Right lobe of liver (tissue), 6 donors: ENCODE results near the gene CBY1. TPM values are rescaled to one million over a fixed set of nuclear protein-coding genes. Genes with fewer than 3 reads are reported as not detected.

ENCODE experiments used
- ATAC-seq, 4 donors: fragments of 200-7000 bp; cut with Tn5 transposase; one replicate each; pipeline ENCODE4 v1.9.1; 2020; ENCODE audit warnings: mild to moderate bottlenecking in 4 of 4, moderate library complexity in 4 of 4
- DNase-seq, 3 donors: peaks; one replicate each; pipeline ENCODE4 v3.0.0-alpha.2; 2020
- H3K27ac ChIP-seq, 3 donors: fragments of 200-600 bp; one replicate each; pipeline ENCODE4 v1.8.0; 2022
- H3K27me3 ChIP-seq, 2 donors: fragments of 200-600 bp; one replicate each; pipeline ENCODE4 v1.8.0; 2022
- H3K36me3 ChIP-seq, 4 donors: fragments of 200-600 bp; sonication (generic) in 1 of 4; one replicate each; pipeline versions ENCODE4 v1.5.1 to v1.8.0; 2017 to 2022; ENCODE audit warnings: control low read depth in 1 of 4
- H3K4me1 ChIP-seq, 4 donors: fragments of 200-600 bp; sonication (generic) in 1 of 4; one replicate each; pipeline versions ENCODE4 v1.5.1 to v1.8.0; 2017 to 2022; ENCODE audit warnings: control low read depth in 1 of 4
- H3K4me3 ChIP-seq, 3 donors: fragments of 200-600 bp; one replicate each; pipeline ENCODE4 v1.8.0; 2022
- H3K9me3 ChIP-seq, 4 donors: fragments of 200-600 bp; sonication (generic) in 1 of 4; one replicate each; pipeline versions ENCODE4 v1.5.1 to v1.8.0; 2017 to 2022; ENCODE audit warnings: control low read depth in 1 of 4
- POLR2A ChIP-seq: fragments of 450-650 bp; IDR thresholded peaks from one replicate; pipeline ENCODE4 v1.6.1; 2017; ENCODE audit warnings: antibody characterized with exemption, mild to moderate bottlenecking
- WGBS: methylation state at CpG from one replicate; pipeline ENCODE4 v1.1.6; 2018; ENCODE audit warnings: low coverage, low lambda C conversion rate; ENCODE audit not compliant: insufficient coverage; ENCODE audit errors: missing lambda C conversion rate; 5-methylcytosine and 5-hydroxymethylcytosine counted together
- intact Hi-C, 2 donors: fragments of 100-400 bp; cut with DNase I; formaldehyde crosslinking; loops; one replicate each; pipeline versions ENCODE4 v1.11.2 to v1.14.1; 2022
- total RNA-seq, 6 experiments: library from RNA; depleted of rRNA in 2 of 6; stranded (reverse); fragments of >200 nt in 2 of 6; fragmentation: NEBNext Ultra II Directional in 3 of 6; extraction: Animal tissue kit (Norgen Biotek cat#: 25700) in 3 of 6; gene quantifications; one replicate each; pipeline versions ENCODE4 v1.1.0 to v1.2.4, GENCODE V29; 2016 to 2023
- TF ChIP-seq, protein P1 (sequence below), 4 donors: fragments of 200-600 bp in 3 of 4; fragments of 450-650 bp in 1 of 4; IDR thresholded peaks; one replicate each; pipeline versions ENCODE4 v1.5.1 to v1.8.0; 2016 to 2022; ENCODE audit warnings: antibody characterized with exemption in 4 of 4, mild to moderate bottlenecking in 2 of 4
- donor health status: DM: no; HTN: yes; CAD: no.
- donor health status: DM: no; HTN: no; CAD: no.
- donor health status: DM: no; HTN: no; CAD: no.
- donor health status: DM: no; HTN: yes; CAD: no.
- donor health status: DM: no; HTN: yes; CAD: no.

The CBY1 gene
- total RNA-seq, 6 experiments from 2014 or later = 6.1 to 14.4 (median 11.6) TPM

DNA sequence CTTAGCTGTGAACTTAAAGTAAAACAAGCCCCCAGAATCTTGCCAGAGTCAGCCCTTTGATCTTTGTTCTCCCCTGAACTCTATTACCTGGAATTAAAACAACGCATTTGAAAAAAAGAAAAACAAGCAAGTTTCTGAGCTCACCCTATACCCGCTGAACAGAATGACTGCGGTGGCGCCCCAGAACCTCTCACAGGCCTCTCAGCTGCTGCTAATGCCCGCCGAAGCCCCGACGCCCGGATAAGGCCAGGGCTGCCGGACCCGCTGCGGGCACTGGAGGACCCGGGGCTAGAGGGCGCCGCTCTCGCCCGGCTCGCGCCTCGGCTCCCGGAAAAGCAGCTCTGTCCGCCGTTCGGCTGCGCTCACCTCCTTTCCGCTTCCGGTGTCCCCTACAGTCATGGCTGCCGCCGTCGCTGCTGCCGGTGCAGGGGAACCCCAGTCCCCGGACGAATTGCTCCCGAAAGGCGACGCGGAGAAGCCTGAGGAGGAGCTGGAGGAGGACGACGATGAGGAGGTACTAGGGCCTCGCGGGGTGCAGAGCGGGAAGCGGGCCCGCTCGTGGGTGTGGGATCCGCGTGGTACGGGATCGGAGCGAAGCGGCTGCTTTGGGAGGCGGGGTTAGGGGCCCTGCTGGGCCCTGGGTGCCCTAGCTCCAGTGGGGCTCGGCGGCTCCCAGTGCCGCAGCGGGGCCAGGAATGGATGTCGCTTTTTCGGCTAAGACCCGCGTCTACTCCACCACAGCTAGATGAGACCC lies 25.3 kb downstream of the CBY1 start, which contains the start of gene TOMM22:
TOMM22 (plus strand) TSS at position 376 of the 754 bp plus-strand sequence; CDS start at position 398, 22 bp downstream.
- Histone ChIP-seq H3K9me3 (no peaks in the 10 kb centered on the region), H3K4me3 (peak within 1 kb of the TSS; percentile 95 to 100 (median 96)), H3K27ac (peak within 1 kb of the TSS; percentile 54 to 65 (median 54)), H3K4me1 (peaks cover 0 to 6% (median 3%) of the 10 kb centered on the region in 4 donors), H3K36me3 (peaks cover 0 to 23% (median 5%) of the 10 kb centered on the region in 4 donors), H3K27me3 (no peaks in the 10 kb centered on the region)
- TF ChIP-seq, protein P1, sequence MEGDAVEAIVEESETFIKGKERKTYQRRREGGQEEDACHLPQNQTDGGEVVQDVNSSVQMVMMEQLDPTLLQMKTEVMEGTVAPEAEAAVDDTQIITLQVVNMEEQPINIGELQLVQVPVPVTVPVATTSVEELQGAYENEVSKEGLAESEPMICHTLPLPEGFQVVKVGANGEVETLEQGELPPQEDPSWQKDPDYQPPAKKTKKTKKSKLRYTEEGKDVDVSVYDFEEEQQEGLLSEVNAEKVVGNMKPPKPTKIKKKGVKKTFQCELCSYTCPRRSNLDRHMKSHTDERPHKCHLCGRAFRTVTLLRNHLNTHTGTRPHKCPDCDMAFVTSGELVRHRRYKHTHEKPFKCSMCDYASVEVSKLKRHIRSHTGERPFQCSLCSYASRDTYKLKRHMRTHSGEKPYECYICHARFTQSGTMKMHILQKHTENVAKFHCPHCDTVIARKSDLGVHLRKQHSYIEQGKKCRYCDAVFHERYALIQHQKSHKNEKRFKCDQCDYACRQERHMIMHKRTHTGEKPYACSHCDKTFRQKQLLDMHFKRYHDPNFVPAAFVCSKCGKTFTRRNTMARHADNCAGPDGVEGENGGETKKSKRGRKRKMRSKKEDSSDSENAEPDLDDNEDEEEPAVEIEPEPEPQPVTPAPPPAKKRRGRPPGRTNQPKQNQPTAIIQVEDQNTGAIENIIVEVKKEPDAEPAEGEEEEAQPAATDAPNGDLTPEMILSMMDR (IDR thresholded peaks at IDR 0.05) = peak; percentile 40 to 86 (median 74)
- peak; percentile 76 for TF ChIP-seq POLR2A
- intact Hi-C loops = no loop called here
- ATAC-seq (peak; percentile 100), DNase-seq (peak; percentile 91 to 93 (median 92))
- under 1% methylated on average over 30 of the region's 60 CpGs for WGBS

- Histone ChIP-seq H3K4me3 (no peak overlapping the region), H3K36me3 (peaks cover 0 to 45% (median 8%) of the 10 kb centered on the region in 4 donors), H3K27ac (no peak overlapping the region), H3K9me3 (no peaks in the 10 kb centered on the region), H3K27me3 (no peaks in the 10 kb centered on the region), H3K4me1 (peaks cover 0 to 6% (median 3%) of the 10 kb centered on the region in 4 donors)
- 87% methylated on average over 8 of the region's 9 CpGs for WGBS
- DNase-seq = peak in 1 of 3 donors; percentile 9
- TF ChIP-seq POLR2A = no peak
- TF ChIP-seq, protein P1 (IDR thresholded peaks at IDR 0.05) = no peak
- no peak for ATAC-seq
- intact Hi-C loops = no loop called here
Observed at GRCh38 chr22:38684895-38685294, 28.5 kb downstream of the CBY1 start.

- no peak overlapping the region for H3K27ac ChIP-seq
- ATAC-seq (no peak), DNase-seq (no peak)
- no peaks in the 10 kb centered on the region for H3K9me3 ChIP-seq
- no peaks in the 10 kb centered on the region for H3K27me3 ChIP-seq
- H3K4me1 ChIP-seq = peaks cover 0 to 6% (median 3%) of the 10 kb centered on the region in 4 donors
- H3K36me3 ChIP-seq = peaks cover 0 to 45% (median 8%) of the 10 kb centered on the region in 4 donors
- intact Hi-C loops = no loop called here
- WGBS = 100% methylated on average over 1 of the region's 1 CpG
- H3K4me3 ChIP-seq = no peak overlapping the region
- TF ChIP-seq, protein P1 (IDR thresholded peaks at IDR 0.05) = no peak
- TF ChIP-seq POLR2A = no peak
Observed at GRCh38 chr22:38685761-38686160, 29.3 kb downstream of the CBY1 start.

DNA sequence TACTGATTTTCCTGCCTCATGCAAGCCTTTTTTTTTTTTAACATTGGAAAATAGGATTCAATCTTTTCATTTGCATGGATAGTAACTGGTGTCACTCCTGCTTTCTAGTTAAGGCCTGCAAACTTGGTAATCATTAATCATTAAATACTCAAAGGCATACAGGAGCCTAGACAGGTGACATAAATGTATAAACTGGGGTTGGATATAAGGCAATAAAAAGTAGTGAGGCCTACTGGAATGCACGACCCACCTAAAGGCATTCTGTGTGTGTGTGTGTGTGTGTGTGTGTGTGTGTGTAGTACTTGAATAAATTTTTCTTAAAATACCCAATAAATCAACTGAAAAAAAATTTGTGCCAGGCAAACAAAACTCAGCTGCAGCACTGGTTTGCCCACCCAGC lies 33.2 kb downstream of the CBY1 start:
- Histone ChIP-seq H3K9me3 (no peaks in the 10 kb centered on the region), H3K4me3 (no peak overlapping the region), H3K36me3 (peaks cover 0 to 40% (median 5%) of the 10 kb centered on the region in 4 donors), H3K27me3 (no peaks in the 10 kb centered on the region), H3K27ac (no peak overlapping the region), H3K4me1 (no peaks in the 10 kb centered on the region)
- DNase-seq = no peak
- intact Hi-C loops = no loop called here
- TF ChIP-seq, protein P1 (IDR thresholded peaks at IDR 0.05) = no peak
- TF ChIP-seq POLR2A = no peak
- ATAC-seq = no peak
- 79% methylated on average over 1 of the region's 1 CpG for WGBS
